AG09309 (cell line): ENCODE data around the gene CYP27B1.
"Not testable (repeated sequence)": the region's sequence is repeated elsewhere in the genome, so short reads cannot be mapped to it uniquely, and the experiment has no call there.

ENCODE experiments used
- DNase-seq: peaks from one replicate; pipeline ENCODE4 v3.0.0-alpha.2; 2010; ENCODE audit warnings: low read depth
- H3K4me3 ChIP-seq: 2 replicates; pipeline ENCODE4 v1.5.1; 2011; ENCODE audit warnings: mild to moderate bottlenecking, low read depth, low read length, moderate library complexity; ENCODE audit not compliant: control insufficient read depth
- TF ChIP-seq, protein P1 (sequence below): IDR thresholded peaks from 2 replicates; pipeline ENCODE4 v1.5.1; 2011; ENCODE audit warnings: mild to moderate bottlenecking, low read depth, low read length, inconsistent platforms; ENCODE audit not compliant: insufficient read depth, control insufficient read depth; ENCODE audit errors: missing control alignments

Gene CYP27B1

GRCh38 chr12:57780284-57780897 is 13.5 kb upstream of the CYP27B1 start:
- no peak for DNase-seq
- TF ChIP-seq, protein P1, sequence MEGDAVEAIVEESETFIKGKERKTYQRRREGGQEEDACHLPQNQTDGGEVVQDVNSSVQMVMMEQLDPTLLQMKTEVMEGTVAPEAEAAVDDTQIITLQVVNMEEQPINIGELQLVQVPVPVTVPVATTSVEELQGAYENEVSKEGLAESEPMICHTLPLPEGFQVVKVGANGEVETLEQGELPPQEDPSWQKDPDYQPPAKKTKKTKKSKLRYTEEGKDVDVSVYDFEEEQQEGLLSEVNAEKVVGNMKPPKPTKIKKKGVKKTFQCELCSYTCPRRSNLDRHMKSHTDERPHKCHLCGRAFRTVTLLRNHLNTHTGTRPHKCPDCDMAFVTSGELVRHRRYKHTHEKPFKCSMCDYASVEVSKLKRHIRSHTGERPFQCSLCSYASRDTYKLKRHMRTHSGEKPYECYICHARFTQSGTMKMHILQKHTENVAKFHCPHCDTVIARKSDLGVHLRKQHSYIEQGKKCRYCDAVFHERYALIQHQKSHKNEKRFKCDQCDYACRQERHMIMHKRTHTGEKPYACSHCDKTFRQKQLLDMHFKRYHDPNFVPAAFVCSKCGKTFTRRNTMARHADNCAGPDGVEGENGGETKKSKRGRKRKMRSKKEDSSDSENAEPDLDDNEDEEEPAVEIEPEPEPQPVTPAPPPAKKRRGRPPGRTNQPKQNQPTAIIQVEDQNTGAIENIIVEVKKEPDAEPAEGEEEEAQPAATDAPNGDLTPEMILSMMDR, result no peak
- no peak overlapping the region for H3K4me3 ChIP-seq

- no peak for DNase-seq
- TF ChIP-seq, protein P1, result no peak
- no peak overlapping the region for H3K4me3 ChIP-seq
Measured at GRCh38 chr12:57779736-57780135, 12.9 kb upstream of the CYP27B1 start.

GRCh38 chr12:57777911-57778310 is 11.0 kb upstream of the CYP27B1 start:
- TF ChIP-seq, protein P1, result no peak
- H3K4me3 ChIP-seq, result no peak overlapping the region
- DNase-seq, result no peak

DNA sequence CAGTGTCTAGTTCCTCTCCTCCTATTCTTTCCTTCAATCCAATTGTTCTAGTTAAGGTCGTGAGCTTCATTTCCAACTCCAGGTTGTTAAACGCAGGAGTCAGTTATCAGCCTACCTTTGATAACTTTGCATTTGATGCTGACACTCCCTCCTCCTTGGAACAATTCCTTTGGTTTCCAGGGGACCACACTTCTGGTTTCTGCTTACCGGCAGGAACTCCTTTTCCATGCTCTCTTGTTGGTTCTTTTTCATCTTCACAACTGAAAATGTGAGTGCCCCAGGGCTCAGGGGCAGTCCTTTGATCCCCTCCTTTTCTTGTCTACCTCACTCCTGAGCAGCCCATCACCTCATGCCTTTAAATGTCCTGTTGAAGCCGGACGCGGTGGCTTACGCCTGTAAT is 10.5 kb upstream of the CYP27B1 start:
- H3K4me3 ChIP-seq, result no peak overlapping the region
- DNase-seq, result no peak
- TF ChIP-seq, protein P1, result no peak

- TF ChIP-seq, protein P1, result no peak
- DNase-seq, result no peak
Measured at GRCh38 chr12:57776247-57776587, 9.3 kb upstream of the CYP27B1 start.

GRCh38 chr12:57775563-57776246 is 8.8 kb upstream of the CYP27B1 start:
- no peak for DNase-seq
- no peak overlapping the region for H3K4me3 ChIP-seq
- TF ChIP-seq, protein P1, result no peak

More at GRCh38 chr12:57776247-57776587, 9.3 kb upstream of the CYP27B1 start:
- no peak overlapping the region for H3K4me3 ChIP-seq

DNA sequence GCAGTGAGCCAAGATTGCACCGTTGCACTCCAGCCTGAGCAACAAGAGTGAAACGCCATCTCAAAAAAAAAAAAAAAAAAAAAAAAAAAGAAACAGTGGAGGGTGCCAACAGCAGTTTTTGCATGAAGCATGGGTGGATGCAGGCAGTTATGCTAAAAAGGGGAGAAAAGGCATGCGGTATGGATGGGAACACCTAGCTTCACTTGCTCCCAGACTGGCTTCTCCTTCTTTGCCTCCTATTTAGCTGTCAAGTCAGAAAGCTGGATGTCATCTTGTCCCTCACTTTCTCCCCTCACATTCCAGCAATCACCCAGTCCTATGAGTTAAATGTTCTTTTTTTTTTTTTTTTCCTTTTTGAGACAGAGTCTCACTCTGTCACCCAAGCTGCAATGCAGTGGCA is 8.2 kb upstream of the CYP27B1 start:
- TF ChIP-seq, protein P1, result no peak
- H3K4me3 ChIP-seq, result no peak overlapping the region
- DNase-seq, result no peak

GRCh38 chr12:57774634-57775033 is 7.8 kb upstream of the CYP27B1 start:
- DNase-seq, H3K4me3 ChIP-seq: not testable (repeated sequence)
